Endothelial cell of umbilical vein (primary cell): Measurements from ENCODE around the gene TRPV2. TPM values are rescaled to one million over a fixed set of nuclear protein-coding genes. Genes with fewer than 3 reads are reported as not detected.

Experiments used
- BruUV-seq: library from RNA; stranded (reverse); fragments of 400-500 nt; replicated peaks from 2 replicates; lab custom pipeline; 2021; lab: Mats Ljungman, UMichigan
- CTCF ChIA-PET: fragments of 300-600, 350-600 bp; sonication (Branson Sonifier 250); formaldehyde crosslinking; loops from one replicate; lab custom pipeline; 2021; ENCODE audit warnings: antibody characterized with exemption, inconsistent platforms; lab: Charles Lee
- POLR2A ChIA-PET: fragments of 300-600, 350-600 bp; sonication (Branson Sonifier 250); formaldehyde crosslinking; loops from one replicate; lab custom pipeline; 2021; ENCODE audit warnings: antibody characterized with exemption, inconsistent platforms; lab: Charles Lee
- DNase-seq: peaks from one replicate; pipeline ENCODE4 v3.0.0-alpha.2; 2011; ENCODE audit warnings: low read depth, low spot score
- FAIRE-seq: peaks from 2 replicates; lab custom pipeline; 2011; peaks lifted over from hg19 to GRCh38; lab: Jason Lieb, UNC
- H2AFZ ChIP-seq: 2 replicates; pipeline ENCODE4 v1.6.0; 2012; ENCODE audit warnings: low read depth, low read length, control low read depth, inconsistent platforms
- H3K27ac ChIP-seq: 2 replicates; pipeline ENCODE4 v1.5.1; 2011; ENCODE audit warnings: low read depth, mild to moderate bottlenecking, control low read depth, low read length, moderate library complexity; ENCODE audit not compliant: insufficient read depth
- H3K27me3 ChIP-seq, 2 experiments: 2 replicates each; pipeline versions ENCODE4 v1.6.0 to v1.6.1; 2011; ENCODE audit warnings: low read length in 2 of 2, mixed read lengths in 1 of 2; ENCODE audit not compliant: control insufficient read depth in 2 of 2, insufficient read depth in 2 of 2
- H3K36me3 ChIP-seq, 2 experiments: 2 replicates in 1 of 2; 3 replicates in 1 of 2; pipeline ENCODE4 v1.5.1; 2011; ENCODE audit warnings: low read length in 2 of 2, mild to moderate bottlenecking in 1 of 2, moderate library complexity in 1 of 2; ENCODE audit not compliant: control insufficient read depth in 2 of 2, insufficient read depth in 2 of 2; ENCODE audit errors: extremely low read depth in 1 of 2
- H3K4me1 ChIP-seq: 3 replicates; pipeline ENCODE4 v1.5.1; 2011; ENCODE audit warnings: mild to moderate bottlenecking, low read length; ENCODE audit not compliant: control insufficient read depth, insufficient read depth; ENCODE audit errors: extremely low read depth
- H3K4me2 ChIP-seq: 2 replicates; pipeline ENCODE4 v1.6.1; 2011; ENCODE audit warnings: low read length, control low read depth, mixed read lengths; ENCODE audit not compliant: insufficient read depth
- H3K4me3 ChIP-seq, 3 experiments: fragments of 200-600 bp in 1 of 3; sonication (generic), shearing (Covaris generic) in 1 of 3; replicated peaks in 1 of 3; 2 replicates each; pipeline ENCODE4 v1.5.1; 2011 to 2016; ENCODE audit warnings: control low read depth in 3 of 3, low read length in 3 of 3, mild to moderate bottlenecking in 2 of 3, inconsistent platforms in 1 of 3, low read depth in 1 of 3, moderate library complexity in 1 of 3; ENCODE audit not compliant: insufficient read depth in 1 of 3
- H3K79me2 ChIP-seq: 2 replicates; pipeline ENCODE4 v1.6.0; 2012; ENCODE audit warnings: low read length, inconsistent platforms; ENCODE audit not compliant: control insufficient read depth, insufficient read depth
- H3K9ac ChIP-seq: replicated peaks from 2 replicates; pipeline ENCODE3; 2011; ENCODE audit warnings: low read length, control low read depth; ENCODE audit not compliant: insufficient read depth; ENCODE audit errors: extremely low read depth
- H3K9me1 ChIP-seq: replicated peaks from 3 replicates; pipeline ENCODE4 v1.6.0; 2011; ENCODE audit warnings: mild to moderate bottlenecking, low read length; ENCODE audit not compliant: control insufficient read depth, insufficient read depth; ENCODE audit errors: extremely low read depth
- H3K9me3 ChIP-seq: replicated peaks from 2 replicates; pipeline ENCODE4 v1.5.1; 2012; ENCODE audit warnings: low read length, inconsistent platforms; ENCODE audit not compliant: control insufficient read depth, insufficient read depth
- H4K20me1 ChIP-seq: replicated peaks from 2 replicates; pipeline ENCODE3; 2011; ENCODE audit warnings: mild to moderate bottlenecking, low read length; ENCODE audit not compliant: control insufficient read depth, insufficient read depth; ENCODE audit errors: extremely low read depth
- CTCF ChIP-seq, 2 donors: IDR thresholded peaks; 1 replicate in 1 of 2; 2 replicates in 1 of 2; pipeline ENCODE4 v1.5.1; 2011; ENCODE audit warnings: low read length in 2 of 2, mild to moderate bottlenecking in 2 of 2, moderate library complexity in 2 of 2, control low read depth in 1 of 2, inconsistent platforms in 1 of 2, low read depth in 1 of 2; ENCODE audit not compliant: insufficient read depth in 1 of 2; ENCODE audit errors: extremely low read depth in 1 of 2
- EZH2 ChIP-seq: IDR thresholded peaks from 2 replicates; pipeline ENCODE4 v1.6.1; 2012; ENCODE audit warnings: borderline replicate concordance, low read depth, mild to moderate bottlenecking, moderate library complexity, low read length, inconsistent platforms; ENCODE audit not compliant: severe bottlenecking
- FOS ChIP-seq: IDR thresholded peaks from 2 replicates; pipeline ENCODE4 v1.6.1; 2011; ENCODE audit warnings: mild to moderate bottlenecking, low read length, moderate library complexity, borderline replicate concordance; ENCODE audit not compliant: insufficient read depth
- GATA2 ChIP-seq: IDR thresholded peaks from 2 replicates; pipeline ENCODE4 v1.7.0; 2011; ENCODE audit warnings: low read depth, mild to moderate bottlenecking, moderate library complexity, mixed read lengths, low read length; ENCODE audit not compliant: insufficient read length, insufficient read depth
- JUN ChIP-seq: IDR thresholded peaks from 2 replicates; pipeline ENCODE4 v1.6.1; 2011; ENCODE audit warnings: borderline replicate concordance, low read depth; ENCODE audit not compliant: insufficient read length, insufficient read depth
- MAX ChIP-seq: IDR thresholded peaks from 2 replicates; pipeline ENCODE4 v1.6.1; 2011; ENCODE audit not compliant: insufficient read depth, insufficient read length
- MYC ChIP-seq: IDR thresholded peaks from one replicate; pipeline ENCODE4 v1.6.1; 2011; ENCODE audit warnings: mild to moderate bottlenecking, low read depth, low read length
- POLR2A ChIP-seq: IDR thresholded peaks from 2 replicates; pipeline ENCODE4 v1.6.1; 2012; ENCODE audit warnings: low read depth, mild to moderate bottlenecking, control low read depth, low read length
- POLR2AphosphoS5 ChIP-seq: IDR thresholded peaks from 2 replicates; pipeline ENCODE4 v1.6.1; 2012; ENCODE audit warnings: low read depth, mild to moderate bottlenecking, control low read depth, low read length, moderate library complexity; ENCODE audit not compliant: insufficient read depth
- dilution Hi-C: fragments of 300-500 bp; cut with MboI; formaldehyde crosslinking; loops from one replicate; pipeline ENCODE4 v1.15.0; 2019; ENCODE audit warnings: low sequenced_read_pairs; ENCODE audit not compliant: extremely low pct_ligation_motif_present
- intact Hi-C: fragments of 100-400 bp; cut with micrococcal nuclease; formaldehyde crosslinking; loops from one replicate; pipeline ENCODE4 v1.10.0; 2022
- polyA plus RNA-seq, 4 experiments: library from polyadenylated mRNA; depleted of rRNA in 3 of 4; stranded (reverse) in 3 of 4; unstranded in 1 of 4; fragments of >200 nt; gene quantifications; 2 replicates each; pipeline versions ENCODE4 v1.2.1 to v1.2.3, GENCODE V29; 2011 to 2012; ENCODE audit warnings: missing spikeins in 1 of 4
- total RNA-seq: library from RNA; stranded (reverse); gene quantifications from 2 replicates; pipeline ENCODE4 v1.2.3, GENCODE V29; 2021

The TRPV2 gene
- total and polyA plus RNA-seq, 2 donors (not counting 3 experiments of a cell fraction or from before 2014, with no cell fraction given) = 4.2 to 10.6 TPM

GRCh38 chr17:16459855-16460550, 44.6 kb downstream of the TRPV2 start:
- no peaks in the 10 kb centered on the region for H4K20me1 ChIP-seq
- peaks cover 14% of the 10 kb centered on the region for H3K4me1 ChIP-seq
- CTCF ChIA-PET = interaction anchor here (0.8 to 6.7 kb wide), 3 partner anchors 57 to 96 kb away, joined by 3 to 87 read pairs (median 4); no protein-coding TSS in a partner anchor
- BruUV-seq = no TSS peak
- TF ChIP-seq FOS (no peak), GATA2 (no peak), MYC (no peak), EZH2 (no peak), POLR2A (no peak)
- DNase-seq = no peak
- POLR2A ChIA-PET = interaction anchor here (1.3 kb wide), 1 partner anchor 79 kb away, joined by 3 read pairs; the partner anchor contains the start of gene UBB
- H3K9me1 ChIP-seq = no peaks in the 10 kb centered on the region
- H3K79me2 ChIP-seq = no peaks in the 10 kb centered on the region
- H3K9me3 ChIP-seq = no peaks in the 10 kb centered on the region
- H3K27me3 ChIP-seq = no peaks in the 10 kb centered on the region
- no peak overlapping the region for H3K9ac ChIP-seq
- FAIRE-seq = peak; percentile 48
- intact Hi-C loops = no loop called here
- H2AFZ ChIP-seq = no peak overlapping the region
- H3K4me3 ChIP-seq = no peak overlapping the region
- dilution Hi-C loops = no loop called here
- no peaks in the 10 kb centered on the region for H3K36me3 ChIP-seq
- no peak overlapping the region for H3K4me2 ChIP-seq
- H3K27ac ChIP-seq = peak overlapping the region; percentile 4

GRCh38 chr17:16460796-16461605, 45.6 kb downstream of the TRPV2 start:
- TF ChIP-seq MYC = no peak
- TF ChIP-seq CTCF (IDR thresholded peaks at IDR 0.05; ENCODE audit: extremely low read depth in 1 of 2, insufficient read depth in 1 of 2, low read depth in 1 of 2, low read length in 2 of 2) = no peak
- no peak for TF ChIP-seq JUN
- no peak for TF ChIP-seq MAX
- TF ChIP-seq FOS = no peak
- no peak for TF ChIP-seq GATA2
- no peak for TF ChIP-seq POLR2A
- TF ChIP-seq POLR2AphosphoS5 = no peak
- no peak for TF ChIP-seq EZH2
- Histone ChIP-seq H3K9me1 (no peaks in the 10 kb centered on the region), H3K9me3 (no peaks in the 10 kb centered on the region), H2AFZ (no peak overlapping the region), H3K4me2 (no peak overlapping the region), H3K4me3 (no peak overlapping the region), H3K27ac (no peak overlapping the region), H3K9ac (no peak overlapping the region), H3K79me2 (no peaks in the 10 kb centered on the region), H3K4me1 (peaks cover 14% of the 10 kb centered on the region), H3K36me3 (no peaks in the 10 kb centered on the region), H4K20me1 (no peaks in the 10 kb centered on the region), H3K27me3 (no peaks in the 10 kb centered on the region)
- no peak for DNase-seq
- no peak for FAIRE-seq
- dilution Hi-C loops (no loop called here), intact Hi-C loops (no loop called here)
- CTCF ChIA-PET = interaction anchor here (0.8 to 6.7 kb wide), 7 partner anchors 8 to 97 kb away, joined by 3 to 87 read pairs (median 4); partner anchors contain the start of gene LRRC75A
- no TSS peak for BruUV-seq
- POLR2A ChIA-PET = no interaction called here
